SU-DHL-6 (cell line): Measurements from ENCODE around the gene NTMT1.

Experiments
- CTCF ChIP-seq: fragments of 200-600 bp; sonication (generic); IDR thresholded peaks from one replicate; pipeline ENCODE4 v1.5.1; 2017; ENCODE audit warnings: antibody characterized with exemption, mild to moderate bottlenecking, low read length, moderate library complexity; ENCODE audit not compliant: insufficient read depth, poor library complexity, severe bottlenecking
- EZH2phosphoT487 ChIP-seq: fragments of 200-600 bp; sonication (generic), shearing (Covaris generic); conservative IDR thresholded peaks from 2 replicates; pipeline ENCODE4 v1.6.1; 2018; ENCODE audit warnings: mild to moderate bottlenecking, antibody characterized with exemption, low read length, moderate library complexity, mixed read lengths

- TF ChIP-seq CTCF (no peak), EZH2phosphoT487 (no peak)
Observed at GRCh38 chr9:129637673-129638439, 11.9 kb downstream of the NTMT1 start.
